AG09319 (cell line): Measurements from ENCODE around the gene CDH22.

Experiments used
- DNase-seq: peaks from one replicate; pipeline ENCODE4 v3.0.0-alpha.2; 2010; ENCODE audit warnings: low read depth; ENCODE audit errors: extremely low read depth
- TF ChIP-seq, protein P1 (sequence below): IDR thresholded peaks from 2 replicates; pipeline ENCODE4 v1.5.1; 2011; ENCODE audit warnings: low read depth, mild to moderate bottlenecking, inconsistent platforms, low read length, moderate library complexity

The CDH22 gene

GRCh38 chr20:46139266-46139889 is 168.9 kb downstream of the CDH22 start:
- TF ChIP-seq, protein P1, sequence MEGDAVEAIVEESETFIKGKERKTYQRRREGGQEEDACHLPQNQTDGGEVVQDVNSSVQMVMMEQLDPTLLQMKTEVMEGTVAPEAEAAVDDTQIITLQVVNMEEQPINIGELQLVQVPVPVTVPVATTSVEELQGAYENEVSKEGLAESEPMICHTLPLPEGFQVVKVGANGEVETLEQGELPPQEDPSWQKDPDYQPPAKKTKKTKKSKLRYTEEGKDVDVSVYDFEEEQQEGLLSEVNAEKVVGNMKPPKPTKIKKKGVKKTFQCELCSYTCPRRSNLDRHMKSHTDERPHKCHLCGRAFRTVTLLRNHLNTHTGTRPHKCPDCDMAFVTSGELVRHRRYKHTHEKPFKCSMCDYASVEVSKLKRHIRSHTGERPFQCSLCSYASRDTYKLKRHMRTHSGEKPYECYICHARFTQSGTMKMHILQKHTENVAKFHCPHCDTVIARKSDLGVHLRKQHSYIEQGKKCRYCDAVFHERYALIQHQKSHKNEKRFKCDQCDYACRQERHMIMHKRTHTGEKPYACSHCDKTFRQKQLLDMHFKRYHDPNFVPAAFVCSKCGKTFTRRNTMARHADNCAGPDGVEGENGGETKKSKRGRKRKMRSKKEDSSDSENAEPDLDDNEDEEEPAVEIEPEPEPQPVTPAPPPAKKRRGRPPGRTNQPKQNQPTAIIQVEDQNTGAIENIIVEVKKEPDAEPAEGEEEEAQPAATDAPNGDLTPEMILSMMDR = no peak
- DNase-seq = no peak

DNA sequence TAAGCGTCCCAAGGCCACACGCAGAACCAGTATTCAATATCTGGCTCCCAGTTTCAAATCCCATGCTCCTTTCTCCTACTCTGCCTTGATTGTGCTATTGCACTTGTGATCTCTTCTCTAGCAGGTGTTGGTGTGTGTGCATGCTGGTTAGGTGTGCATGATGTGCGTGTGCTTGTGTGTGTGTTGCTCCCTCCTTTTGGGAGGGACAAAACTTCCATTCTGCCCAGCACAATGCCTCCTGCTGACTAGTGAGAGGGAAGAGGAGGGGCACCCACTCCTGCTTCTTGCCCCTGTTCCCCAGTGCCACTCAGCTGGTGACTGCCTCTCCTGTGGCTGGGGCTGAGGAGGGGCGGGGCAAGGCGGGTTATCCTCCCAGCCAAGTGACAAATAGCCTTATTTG is 170.5 kb downstream of the CDH22 start:
- TF ChIP-seq, protein P1 = no peak

GRCh38 chr20:46135856-46136633 is 172.3 kb downstream of the CDH22 start:
- DNase-seq = no peak
- TF ChIP-seq, protein P1 = no peak

More for the DNA sequence above, 170.5 kb downstream of the CDH22 start:
- DNase-seq = no peak

DNA sequence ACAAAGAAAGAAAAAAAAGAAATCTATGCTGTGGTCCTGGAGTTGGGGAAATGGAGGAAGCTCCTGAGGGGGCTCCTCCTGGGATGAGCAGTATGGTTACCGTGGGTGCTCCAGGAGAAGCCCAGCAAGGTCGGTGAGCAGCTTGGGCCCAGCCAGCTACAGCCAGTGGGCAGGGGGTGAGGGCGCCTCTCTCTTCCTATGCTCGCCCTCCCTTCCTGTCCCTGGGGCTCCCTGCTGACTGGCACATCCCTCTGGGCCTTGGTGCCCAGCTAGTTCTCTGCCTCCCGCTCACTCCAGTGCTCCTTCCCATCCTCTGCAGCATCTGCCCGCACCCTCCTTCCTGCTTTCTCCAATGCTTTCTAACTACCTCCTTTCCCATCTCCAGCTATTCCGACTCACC is 173.6 kb downstream of the CDH22 start:
- DNase-seq = no peak
- TF ChIP-seq, protein P1 = no peak

DNA sequence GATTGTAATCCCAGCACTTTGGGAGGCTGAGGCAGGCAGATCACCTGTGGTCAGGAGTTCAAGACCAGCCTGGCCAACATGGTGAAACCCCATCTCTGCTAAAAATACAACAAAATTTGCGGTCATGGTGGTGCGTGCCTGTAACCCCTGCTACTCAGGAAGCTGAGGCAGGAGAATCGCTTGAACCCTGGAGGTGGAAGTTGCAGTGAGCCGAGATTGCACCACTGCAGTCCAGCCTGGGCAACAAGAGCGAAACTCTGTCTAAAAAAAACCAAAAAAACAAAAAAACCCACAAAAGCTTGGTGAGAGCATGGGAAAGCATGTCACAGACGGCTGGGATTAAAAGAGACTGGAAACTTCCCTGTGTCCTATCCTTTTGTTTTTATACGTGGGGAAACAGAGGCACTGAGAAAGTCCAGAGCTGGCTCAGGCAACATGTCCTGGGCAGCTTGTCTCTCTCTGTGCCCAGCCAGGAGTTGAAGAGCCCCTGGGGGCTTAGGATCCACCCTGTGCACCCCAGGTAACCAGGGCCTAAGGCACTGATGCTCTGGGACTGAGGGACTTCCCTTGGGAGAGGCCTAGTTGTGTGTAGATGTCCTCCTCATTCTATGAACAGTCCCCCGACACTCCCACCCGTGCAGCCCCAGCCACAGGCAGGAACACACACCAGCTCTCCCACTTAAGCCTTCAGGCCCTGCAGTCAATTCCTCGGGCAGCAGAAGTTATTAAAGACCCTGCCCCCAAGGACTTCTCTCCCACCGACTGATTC is 174.2 kb downstream of the CDH22 start:
- DNase-seq = no peak
- TF ChIP-seq, protein P1 = no peak

DNA sequence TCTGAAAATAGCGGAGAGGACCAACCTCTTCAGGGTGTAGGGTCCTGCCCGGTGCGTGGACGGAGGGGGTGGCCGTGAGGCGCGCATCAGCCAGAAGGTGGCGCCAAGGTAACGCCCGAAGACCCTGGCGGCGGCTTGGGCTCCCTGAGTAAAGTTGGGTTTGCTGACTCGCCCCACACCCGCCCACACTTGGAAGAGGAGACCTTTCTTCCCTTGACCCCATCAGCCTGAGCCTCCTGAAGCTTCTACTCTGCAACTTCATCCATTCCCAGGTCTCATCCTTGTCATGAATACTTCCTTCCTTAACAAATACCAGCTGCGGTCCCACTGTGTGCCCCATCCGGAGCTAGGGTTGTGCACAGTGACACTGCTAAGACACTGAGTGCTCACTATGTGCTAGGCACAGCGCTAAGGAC is 175.6 kb downstream of the CDH22 start:
- TF ChIP-seq, protein P1 = peak; percentile 82
- peak; percentile 7 for DNase-seq

DNA sequence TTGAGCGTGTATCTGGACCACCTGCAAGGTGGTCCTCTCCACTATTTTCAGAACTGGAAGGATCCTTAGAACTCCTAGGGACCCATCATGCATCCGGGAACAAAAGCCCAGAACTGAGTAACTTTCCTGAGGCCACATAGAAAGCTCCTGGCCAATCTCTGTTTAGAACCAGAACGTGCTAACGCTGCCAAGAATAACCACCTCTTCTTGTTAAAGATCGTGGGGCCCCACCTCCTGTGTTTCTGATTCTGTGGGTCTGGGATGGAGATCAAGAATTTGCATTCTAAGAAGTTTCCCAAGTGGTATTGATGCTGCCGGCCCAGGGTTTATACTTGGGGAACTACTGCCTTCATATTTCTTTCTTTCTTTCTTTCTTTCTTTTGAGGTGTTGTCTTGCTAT is 176.9 kb downstream of the CDH22 start:
- peak; percentile 10 for DNase-seq
- TF ChIP-seq, protein P1 = no peak
